Measurements from ENCODE around the gene SCUBE2. TPM values are rescaled to one million over a fixed set of nuclear protein-coding genes. Genes with fewer than 3 reads are reported as not detected.

SCUBE2 gene
- total and polyA plus RNA-seq, 2 of the 4 experiments (the other 2 are of a cell fraction), result 0.43 to 0.72 TPM

- Histone ChIP-seq H2BK15ac (ENCODE audit: low read depth, low read length) (0 out of 3 replicates have a peak overlapping the region, but pooled peaks have one; percentile 1), H3K23ac (ENCODE audit: low read depth, low read length) (0 out of 2 replicates have a peak overlapping the region, but pooled peaks have one; percentile 6), H3K9me1 (ENCODE audit: insufficient read depth, low read length) (peaks cover 5% of the 10 kb centered on the region), H3K27me3 (ENCODE audit: control insufficient read depth, insufficient read depth, low read length) (no peaks in the 10 kb centered on the region), H2BK120ac (ENCODE audit: low read depth, low read length) (no peak overlapping the region), H2AK9ac (replicated peaks; ENCODE audit: low read depth, low read length, poor library complexity) (no peak overlapping the region), H4K91ac (ENCODE audit: insufficient read depth, low read depth, low read length) (no peak overlapping the region), H3K36me3 (ENCODE audit: control insufficient read depth, insufficient read depth, low read length) (peaks cover 3% of the 10 kb centered on the region), H3K14ac (replicated peaks; ENCODE audit: low read depth, low read length) (peak overlapping the region; percentile 69; the same call in 1 of the 2 replicates), H3K79me1 (ENCODE audit: low read depth in 1 of 2, low read length in 2 of 2) (peaks cover 2 to 13% of the 10 kb centered on the region in 2 experiments; a peak in 1 of 4 replicates), H3K4me3 (ENCODE audit: insufficient read depth, low read depth, low read length) (no peak overlapping the region), H3K9ac (ENCODE audit: low read depth, low read length) (no peak overlapping the region), H2BK5ac (ENCODE audit: low read depth, low read length, poor library complexity, severe bottlenecking) (no peak overlapping the region), H3K4me1 (ENCODE audit: control insufficient read depth, insufficient read depth, low read length) (peaks cover 5% of the 10 kb centered on the region), H3K9me3 (ENCODE audit: control insufficient read depth, insufficient read depth, low read length) (no peaks in the 10 kb centered on the region), H4K8ac (ENCODE audit: low read depth in 2 of 2, low read length in 2 of 2) (peak overlapping the region in 1 of 2 experiments; percentile 4; a peak in 1 of 4 replicates), H3K27ac (ENCODE audit: insufficient read depth, low read length) (no peak overlapping the region), H2BK20ac (ENCODE audit: low read depth, low read length) (no peak overlapping the region; the same call in 1 of the 2 replicates), H4K5ac (ENCODE audit: low read depth, low read length) (no peak overlapping the region), H2AFZ (replicated peaks; ENCODE audit: low read length, poor library complexity) (peak overlapping the region; percentile 28), H3K18ac (ENCODE audit: low read depth, low read length) (no peak overlapping the region), H2AK5ac (ENCODE audit: low read depth, low read length) (peak overlapping the region; percentile 31; the same call in 1 of the 2 replicates), H4K20me1 (ENCODE audit: insufficient read depth, low read length) (0 out of 2 replicates have a peak, but pooled peaks cover 4% of the 10 kb centered on the region), H3K4ac (ENCODE audit: low read depth, low read length) (0 out of 2 replicates have a peak overlapping the region, but pooled peaks have one; percentile 24), H3K4me2 (ENCODE audit: low read depth, low read length) (no peak overlapping the region), H3K56ac (ENCODE audit: extremely low read depth, insufficient read depth, low read length) (no peak overlapping the region)
- DNase-seq (peak; percentile 65), ATAC-seq (ENCODE audit: low read depth) (peak; percentile 78)
- CTCF ChIA-PET, result interaction anchor here (0.5 kb wide), 1 partner anchor 128 kb away, joined by 4 read pairs; no protein-coding TSS in a partner anchor
- POLR2A ChIA-PET (ENCODE audit: unreplicated experiment), result no interaction called here
- TF ChIP-seq SMC3 (IDR thresholded peaks at IDR 0.05; ENCODE audit: low read depth, low read length) (no peak), MAFK (IDR thresholded peaks at IDR 0.05; ENCODE audit: low read depth, low read length) (peak; percentile 31; the same call in 1 of the 2 replicates)
- in situ Hi-C loops (cut with MboI; ENCODE audit: low sequenced_read_pairs) (no loop called here), dilution Hi-C loops (cut with HindIII; ENCODE audit: low sequenced_read_pairs, unreplicated experiment) (no loop called here), intact Hi-C loops (cut with micrococcal nuclease) (no loop called here)
- no CpG with 5 or more reads among the region's 3 CpGs for WGBS, 2 experiments (ENCODE audit: extremely low coverage in 2 of 2, insufficient read length in 1 of 2)
- BruUV-seq (replicated peaks), result no TSS peak
These were observed 102.8 kb downstream of the SCUBE2 start for GRCh38 chr11:8988329-8989234.

Measured in IMR-90 (cell line).